ENCODE measurements around the gene WDR33.
"Not testable (repeated sequence)": the region's sequence is repeated elsewhere in the genome, so short reads cannot be mapped to it uniquely, and the experiment has no call there.

The WDR33 gene

DNA sequence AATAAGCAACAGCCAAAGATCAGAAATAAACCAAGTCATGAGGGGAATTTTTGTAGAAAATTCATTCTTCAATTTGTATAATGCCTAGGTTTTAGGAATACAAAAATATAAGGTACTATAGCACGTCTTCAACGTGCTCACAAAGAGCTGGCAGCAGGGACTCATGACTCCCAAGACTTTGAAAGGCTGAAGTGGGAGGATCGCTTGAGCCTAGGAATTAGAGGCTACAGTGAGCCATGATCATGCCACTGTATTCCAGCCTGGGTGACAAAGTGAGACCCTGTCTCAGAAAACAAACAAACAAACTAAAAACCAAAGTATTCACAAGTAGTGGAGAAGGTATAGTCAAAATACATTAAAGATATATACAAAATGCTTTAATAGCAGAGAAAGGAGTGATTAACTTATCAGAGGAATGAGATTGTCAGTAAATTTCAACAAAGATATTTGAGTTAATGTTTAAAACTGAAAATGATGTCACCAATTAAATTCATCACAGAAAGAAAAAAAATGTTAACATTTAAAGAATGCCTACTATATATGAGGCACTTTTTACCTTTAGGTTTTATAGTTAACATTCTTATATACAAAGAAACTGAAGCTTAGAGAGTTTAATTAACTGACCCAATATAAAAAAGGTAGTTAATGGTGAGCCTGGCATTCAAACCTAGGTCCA, 3.2 kb downstream of the WDR33 start:
- no peak for DNase-seq

DNA sequence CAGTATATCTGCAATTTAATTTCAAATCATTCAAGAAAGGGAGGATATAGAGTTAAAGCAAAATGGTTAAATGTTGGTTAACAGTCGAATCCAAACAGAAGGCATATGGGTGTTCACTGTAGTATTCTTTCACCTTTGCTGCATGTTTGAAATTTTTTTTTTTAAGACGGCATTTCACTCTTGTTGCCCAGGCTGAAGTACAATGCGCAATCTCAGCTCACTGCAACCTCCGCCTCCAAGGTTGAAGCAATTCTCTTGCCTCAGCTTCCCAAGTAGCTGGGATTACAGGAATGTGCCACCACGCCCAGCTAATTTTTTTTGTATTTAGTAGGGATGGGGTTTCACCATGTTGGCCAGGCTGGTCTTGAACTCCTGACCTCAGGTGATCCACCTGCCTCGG, 4.1 kb downstream of the WDR33 start:
- not testable (repeated sequence) for DNase-seq

DNA sequence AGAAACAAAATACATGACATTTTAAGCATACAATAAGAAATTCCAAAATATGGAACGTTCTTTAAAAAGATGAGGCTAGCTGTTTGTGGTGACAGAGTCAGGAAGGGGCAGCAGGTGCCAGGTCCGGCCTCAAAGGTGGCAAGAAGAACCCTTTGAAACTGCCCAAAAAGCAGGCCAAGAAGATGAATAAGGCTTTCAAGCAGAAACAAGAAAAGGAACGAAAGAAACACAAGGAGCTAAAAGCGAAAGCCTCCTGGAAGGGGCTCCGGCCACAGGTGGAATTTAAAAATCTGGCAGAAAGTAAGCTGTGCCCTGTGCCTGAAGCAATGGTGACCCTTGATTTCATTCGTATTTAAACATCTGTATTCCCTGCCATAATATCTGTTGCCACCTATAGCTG, 5.5 kb downstream of the WDR33 start:
- DNase-seq: no peak

DNA sequence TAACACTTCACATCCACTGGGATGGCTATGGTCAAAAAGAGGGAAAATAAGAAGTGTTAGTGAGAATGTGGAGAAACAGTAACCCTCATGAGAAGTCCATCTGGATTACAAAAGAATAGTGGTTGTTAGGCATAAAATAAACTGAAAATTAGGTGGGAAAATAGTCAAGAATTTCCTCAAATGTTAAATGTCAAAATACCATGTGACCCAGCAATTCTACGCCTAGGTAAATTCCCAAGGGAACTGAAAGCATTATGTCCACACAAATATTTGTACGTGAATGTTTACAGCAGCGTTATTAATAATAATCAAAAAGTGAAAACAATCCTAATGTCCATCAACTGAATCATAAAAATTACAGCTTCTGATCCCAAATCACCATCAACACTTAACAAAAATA, 11.0 kb downstream of the WDR33 start:
- no peak for DNase-seq

DNA sequence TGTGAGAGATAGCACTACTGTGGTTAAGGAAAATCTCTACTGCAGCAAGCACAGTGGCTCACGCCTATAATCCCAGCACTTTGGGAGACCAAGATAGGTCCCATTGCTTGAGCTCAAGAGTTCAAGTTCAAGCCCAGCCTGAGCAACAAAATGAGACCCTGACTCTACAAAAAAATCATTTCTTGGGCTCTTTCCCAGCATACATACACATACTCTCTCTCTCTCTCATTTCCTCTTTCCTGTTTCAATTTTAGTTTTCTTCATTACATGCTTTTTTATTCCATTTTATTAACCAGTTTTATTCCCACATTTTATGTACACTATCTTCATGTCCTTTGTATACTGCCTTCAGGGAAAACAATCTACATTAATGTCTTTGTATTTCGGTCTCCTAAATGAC, 14.6 kb downstream of the WDR33 start:
- DNase-seq: no peak

DNA sequence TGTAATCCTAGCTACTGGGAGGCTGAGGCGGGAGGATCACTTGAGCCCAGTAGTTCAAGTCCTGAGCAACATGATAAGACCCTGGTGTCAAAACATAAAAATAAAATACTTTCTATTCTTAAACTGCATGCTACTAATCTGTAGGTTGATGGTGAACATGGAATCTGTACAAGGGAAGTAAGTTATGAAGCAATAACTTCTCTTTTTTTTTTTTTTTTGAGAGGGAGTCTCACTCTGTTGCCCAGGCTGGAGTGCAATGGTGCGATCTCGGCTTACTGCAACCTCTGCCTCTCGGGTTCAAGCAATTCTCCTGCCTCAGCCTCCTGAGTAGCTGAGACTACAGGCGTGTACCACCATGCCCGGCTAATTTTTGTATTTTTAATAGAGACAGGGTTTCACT, 16.1 kb downstream of the WDR33 start:
- not testable (repeated sequence) for DNase-seq

DNA sequence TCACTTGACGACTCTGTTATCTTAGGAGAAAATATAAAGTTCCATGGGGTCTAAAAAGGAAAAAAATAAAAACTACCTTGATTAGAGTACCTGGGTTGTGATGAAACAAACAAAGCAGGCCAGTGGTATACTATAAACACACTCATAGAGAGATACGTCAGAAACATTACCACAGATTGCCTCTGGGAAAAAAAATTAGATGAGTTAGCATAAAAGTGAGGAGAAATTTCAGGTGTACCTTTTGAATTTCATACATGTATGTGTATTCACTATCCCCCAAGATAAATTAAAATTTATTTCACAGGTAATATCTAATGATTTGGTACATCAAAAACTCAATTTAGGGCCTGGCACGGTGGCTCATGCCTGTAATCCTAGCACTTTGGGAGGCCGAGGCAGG, 18.2 kb downstream of the WDR33 start:
- DNase-seq: no peak

DNA sequence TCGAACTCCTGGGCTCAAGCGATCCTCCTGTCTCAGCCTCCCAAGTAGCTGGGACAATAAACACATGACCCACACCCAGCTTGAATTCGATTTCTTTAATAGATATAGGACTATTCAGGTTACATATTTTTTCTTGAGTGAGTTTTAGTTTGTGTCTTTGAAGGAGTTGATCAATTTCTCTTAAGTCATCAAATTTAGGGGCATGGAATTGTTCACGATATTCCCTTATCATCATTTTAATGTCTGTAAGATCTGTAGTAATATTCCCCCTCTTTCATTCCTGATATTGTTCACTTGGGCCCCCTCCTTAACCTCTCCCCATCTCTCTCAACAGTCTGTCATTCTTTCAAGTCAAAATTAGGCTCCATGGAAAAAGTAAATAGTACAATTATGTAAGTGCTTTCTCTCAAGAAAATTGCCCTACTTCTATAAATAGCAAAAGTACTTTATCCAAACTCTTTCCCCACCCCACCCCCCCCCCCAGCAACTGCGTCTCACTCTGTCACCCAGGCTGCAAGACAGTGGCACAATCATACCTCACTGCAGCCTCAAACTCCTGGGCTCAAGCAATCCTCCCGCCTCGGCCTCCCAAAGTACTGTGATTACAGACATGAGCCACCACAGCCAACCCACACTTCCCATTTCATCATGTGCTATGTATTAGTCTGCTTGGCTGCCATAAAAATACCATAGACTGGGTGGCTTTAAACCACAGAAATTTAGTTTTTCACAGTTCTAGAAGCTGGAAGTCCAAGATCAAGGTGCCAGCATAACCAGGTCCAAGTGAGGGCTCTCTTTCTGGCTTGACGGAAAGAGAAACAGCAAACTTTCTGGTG, 20.1 kb downstream of the WDR33 start:
- DNase-seq: no peak

DNA sequence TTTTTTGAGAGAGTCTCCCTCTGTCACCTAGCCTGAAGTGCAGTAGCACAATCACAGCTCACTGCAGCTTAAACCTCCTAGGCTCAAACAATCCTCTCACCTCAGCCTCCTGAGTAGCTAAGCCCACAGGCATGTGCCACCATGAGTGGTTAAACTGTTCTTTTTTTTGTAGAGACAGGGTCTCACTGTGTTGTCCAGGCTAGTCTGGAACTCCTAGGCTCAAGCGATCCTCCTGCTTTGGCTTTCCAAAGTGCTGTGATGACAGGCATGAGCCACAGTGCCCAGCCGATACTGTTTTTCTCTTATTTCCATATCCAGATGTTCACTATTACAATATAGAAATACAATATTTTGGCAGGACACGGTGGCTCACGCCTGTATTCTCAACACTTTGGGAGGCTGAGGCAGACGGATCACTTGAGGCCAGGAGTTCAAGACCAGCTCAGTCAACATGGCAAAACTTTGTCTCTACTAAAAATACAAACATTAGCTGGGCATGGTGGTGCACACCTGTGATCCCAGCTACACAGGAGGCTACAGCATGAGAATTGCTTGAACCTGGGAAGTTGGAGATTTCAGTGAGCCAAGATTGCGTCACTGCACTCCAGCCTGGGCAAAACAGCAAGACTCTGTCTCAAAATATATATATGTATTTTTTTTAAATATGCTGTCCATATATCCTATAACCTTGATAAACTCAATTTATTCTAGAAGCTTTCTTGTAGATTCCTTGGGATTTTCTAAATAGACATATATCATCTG, 24.7 kb downstream of the WDR33 start:
- no peak for DNase-seq

DNA sequence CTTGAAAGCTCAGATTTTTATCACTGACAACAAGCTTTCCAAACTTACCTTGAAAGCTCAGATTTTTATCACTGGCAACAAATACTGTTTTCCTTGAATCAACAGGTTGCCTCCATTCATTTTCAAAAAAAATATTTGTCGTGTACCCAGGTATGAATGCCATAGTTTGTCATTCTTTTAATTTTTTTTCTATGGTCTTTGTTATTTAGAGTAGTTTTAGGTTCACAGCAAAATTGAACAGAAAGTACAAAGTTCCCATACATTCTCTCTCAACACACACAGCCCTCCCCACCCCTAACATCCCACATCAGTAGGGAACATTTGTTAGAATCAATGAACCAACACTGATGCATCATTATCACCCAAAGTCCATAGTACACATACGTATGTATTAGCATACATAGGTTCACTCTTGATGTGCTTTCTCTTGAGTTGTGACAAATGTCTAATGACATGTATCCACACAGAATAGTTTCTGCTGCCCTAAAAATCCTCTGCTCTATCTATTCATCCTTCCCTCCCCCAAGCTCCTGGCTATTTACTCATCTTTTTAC, 25.9 kb downstream of the WDR33 start:
- no peak for DNase-seq

DNA sequence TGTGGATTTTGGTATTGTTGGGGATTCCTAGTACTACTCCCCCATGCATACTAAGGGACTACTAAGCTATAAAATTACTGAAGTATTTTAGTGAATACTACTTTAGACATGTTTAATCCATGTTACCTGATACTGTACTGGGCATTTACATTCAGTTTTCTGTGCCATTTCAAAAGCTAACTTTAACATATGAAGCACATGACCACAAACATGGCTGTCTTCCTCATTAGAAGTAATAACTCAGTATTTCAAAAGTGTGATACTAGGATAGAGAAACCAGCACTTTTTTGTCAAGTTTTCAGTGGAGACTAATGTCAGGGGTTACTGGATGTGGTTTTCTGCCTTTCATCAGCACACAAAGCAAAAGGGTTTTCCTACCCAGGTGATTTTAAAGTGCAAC, 27.9 kb downstream of the WDR33 start:
- DNase-seq: no peak

DNA sequence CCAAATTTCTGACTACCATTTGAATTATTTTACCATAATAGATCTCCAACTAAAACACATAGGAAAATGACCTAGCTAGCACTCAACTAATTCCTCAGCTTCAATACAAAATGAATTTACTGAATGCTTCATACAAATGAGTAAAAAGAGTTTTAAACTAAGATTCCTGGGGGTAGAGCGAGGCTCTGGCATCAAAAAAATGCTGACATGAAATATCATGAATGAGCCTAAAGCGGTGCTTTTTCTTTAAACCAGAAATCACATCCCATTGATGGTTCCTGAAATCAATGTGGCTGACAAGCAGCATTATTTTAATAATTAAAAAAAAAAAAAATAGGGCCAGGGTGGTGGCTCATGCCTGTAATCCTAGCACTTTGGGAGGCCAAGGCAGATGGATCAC, 32.1 kb downstream of the WDR33 start:
- no peak for DNase-seq

DNA sequence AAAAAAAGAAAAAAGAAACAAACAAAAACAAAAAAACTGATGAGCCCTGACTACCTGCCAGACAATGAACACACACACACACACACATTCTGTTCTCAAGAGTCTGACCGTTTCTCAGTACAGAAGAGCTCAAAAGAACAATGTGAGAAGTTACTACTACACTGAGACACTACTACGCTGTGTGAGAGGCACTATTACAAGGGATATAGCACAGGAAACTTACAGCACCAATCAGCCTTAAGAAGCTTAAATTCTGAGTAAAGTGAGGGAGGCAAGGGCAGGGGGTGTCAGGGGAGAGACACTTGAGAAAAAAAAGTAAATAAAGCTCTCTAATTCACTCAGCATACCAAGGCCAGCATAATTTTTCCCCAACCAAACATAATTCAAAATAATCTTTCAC, 32.5 kb downstream of the WDR33 start:
- no peak for DNase-seq

DNA sequence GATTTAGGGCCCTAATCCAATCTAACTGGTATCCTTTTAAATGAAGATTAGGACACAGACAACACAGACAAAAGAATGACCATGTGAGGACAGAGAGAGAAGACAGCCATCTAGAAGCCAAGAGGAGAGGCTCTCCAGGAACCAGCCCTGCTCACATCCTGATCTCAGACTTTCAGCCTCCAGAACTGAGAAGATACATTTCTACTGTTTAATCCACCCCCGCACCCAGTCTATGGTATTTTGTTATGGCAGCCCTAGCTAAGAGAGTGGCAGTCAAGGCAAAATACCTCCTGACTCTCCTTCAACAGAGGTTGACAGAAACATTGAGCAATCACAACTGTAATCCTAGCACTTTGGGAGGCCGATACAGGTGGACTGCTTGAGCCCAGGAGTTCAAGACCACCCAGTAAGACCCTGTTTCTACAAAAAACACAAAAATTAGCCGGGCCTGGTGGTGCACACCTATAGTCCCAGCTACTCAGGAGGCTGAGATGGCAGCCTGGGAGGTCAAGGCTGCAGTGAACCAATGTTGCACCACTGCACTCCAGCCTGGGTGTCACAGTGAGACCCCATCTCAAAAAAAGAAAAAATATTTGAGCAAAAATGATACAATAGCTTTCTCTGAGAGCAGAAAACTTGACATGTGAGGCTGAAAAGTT, 34.7 kb downstream of the WDR33 start:
- DNase-seq: no peak

DNA sequence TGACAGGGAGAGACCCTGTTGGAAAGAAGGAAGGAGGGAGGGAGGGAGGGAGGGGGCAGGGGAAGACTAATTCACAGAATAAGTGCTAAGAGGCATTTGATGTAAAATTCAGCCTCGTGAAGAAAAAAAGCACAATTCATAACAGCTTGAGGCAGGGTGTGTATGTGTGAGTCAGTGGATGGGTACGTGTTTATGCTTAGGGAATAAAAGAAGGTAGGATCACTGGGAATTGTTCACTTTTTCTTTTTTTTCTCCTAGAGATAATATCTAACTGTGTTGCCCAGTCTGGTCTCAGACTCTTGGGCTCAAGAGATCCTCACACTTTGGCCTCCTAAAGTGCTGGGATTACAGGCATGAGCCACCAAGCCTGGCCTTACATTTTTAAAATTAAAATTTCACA, 39.2 kb downstream of the WDR33 start:
- DNase-seq: no peak

DNA sequence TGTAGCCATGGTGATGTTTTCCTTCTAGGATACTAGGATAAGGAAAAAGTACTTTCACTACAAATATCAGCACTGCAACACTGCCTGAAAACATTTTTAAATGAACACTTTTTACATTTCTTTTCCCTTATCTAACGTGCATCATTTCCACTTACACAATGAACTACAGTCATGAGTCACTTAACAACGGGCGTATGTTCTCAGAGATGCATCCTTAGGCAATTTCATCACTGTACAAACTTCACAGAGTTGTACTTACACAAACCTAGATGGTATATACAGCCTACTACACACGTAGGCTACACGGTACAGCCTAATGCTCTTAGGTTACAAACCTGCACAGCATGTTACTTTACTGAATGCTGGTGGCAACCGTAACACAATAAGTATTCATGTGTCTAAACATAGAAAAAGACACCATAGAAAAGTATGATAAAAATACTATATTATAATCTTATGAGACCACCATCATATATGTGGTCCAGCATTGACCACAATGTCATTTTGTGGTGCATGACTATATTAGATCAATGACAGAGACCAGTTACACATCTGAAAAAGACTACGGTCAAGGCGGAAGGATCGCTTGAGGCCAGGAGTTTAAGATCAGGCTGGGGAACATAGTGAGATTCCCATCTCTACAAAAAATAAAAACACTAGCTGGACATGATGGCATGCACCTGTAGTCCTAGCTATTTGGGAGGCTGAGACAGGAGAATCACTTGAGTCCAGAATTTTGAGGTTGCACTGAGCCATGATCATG, 39.8 kb downstream of the WDR33 start:
- no peak for DNase-seq

DNA sequence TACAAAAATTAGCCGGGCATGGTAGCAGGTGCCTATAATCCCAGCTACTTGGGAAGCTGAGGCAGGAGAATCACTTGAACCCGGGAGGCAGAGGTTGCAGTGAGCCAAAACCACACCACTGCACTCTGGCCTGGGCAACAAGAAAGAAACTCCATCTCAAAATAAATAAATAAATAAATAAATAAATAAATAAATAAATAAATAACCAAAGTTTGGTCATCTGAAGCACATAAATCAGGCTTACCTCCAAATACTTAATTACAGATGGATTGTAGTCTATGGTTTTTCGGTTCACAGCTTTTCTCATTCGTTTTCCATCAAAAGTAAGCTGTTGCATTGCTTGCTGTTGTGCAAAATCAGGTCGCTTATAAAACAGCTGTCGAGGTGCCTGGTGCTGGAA, 40.4 kb downstream of the WDR33 start:
- not testable (repeated sequence) for DNase-seq

DNA sequence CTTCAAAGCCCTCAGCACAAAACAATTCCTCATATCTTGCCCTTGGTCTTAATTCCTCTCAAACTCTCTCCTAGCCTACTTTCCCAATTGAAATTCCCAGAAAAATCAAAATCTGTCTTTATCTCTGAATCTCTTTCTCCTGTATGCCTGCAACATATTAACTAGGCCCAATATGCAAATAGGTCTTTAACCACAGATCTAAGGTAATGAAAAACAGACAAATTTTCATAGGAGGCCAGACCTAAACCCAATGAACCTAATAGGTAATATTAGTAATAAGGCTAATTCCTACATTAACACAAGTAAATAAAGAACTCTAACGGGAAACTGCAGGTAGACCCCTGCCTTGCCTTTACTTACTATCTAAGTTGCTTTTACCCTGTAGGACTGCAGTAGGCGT, 41.4 kb downstream of the WDR33 start:
- no peak for DNase-seq

DNA sequence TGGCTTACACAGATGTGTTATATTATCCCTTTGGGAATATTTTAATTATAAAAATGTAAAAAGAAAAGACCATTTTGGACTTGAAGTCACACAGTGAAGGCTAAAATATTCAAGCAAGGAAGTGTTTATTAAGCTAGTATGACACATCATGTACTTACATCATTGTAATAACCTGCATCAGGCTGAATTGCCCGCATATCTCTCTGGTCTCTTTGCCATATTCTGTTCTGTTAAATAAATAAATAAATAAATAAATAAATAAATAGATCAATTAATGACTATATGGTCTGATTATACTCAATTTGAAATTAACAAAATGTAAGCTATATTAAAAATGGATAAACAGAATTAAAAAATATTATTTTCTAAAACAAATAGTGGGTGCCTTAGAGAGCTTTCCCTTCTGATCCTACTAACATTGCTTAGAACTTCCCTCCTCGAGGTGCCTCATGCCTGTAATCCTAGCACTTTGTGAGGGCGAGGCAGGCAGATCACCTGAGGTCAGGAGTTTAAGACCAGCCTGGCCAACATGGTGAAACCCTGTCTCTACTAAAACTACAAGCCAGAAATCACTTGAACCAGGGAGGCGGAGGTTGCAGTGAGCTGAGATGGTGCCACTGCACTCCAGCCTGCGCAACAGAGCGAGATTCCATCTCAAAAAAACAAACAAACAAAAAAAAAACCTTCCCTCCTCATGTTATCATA, 42.0 kb downstream of the WDR33 start:
- DNase-seq: no peak

DNA sequence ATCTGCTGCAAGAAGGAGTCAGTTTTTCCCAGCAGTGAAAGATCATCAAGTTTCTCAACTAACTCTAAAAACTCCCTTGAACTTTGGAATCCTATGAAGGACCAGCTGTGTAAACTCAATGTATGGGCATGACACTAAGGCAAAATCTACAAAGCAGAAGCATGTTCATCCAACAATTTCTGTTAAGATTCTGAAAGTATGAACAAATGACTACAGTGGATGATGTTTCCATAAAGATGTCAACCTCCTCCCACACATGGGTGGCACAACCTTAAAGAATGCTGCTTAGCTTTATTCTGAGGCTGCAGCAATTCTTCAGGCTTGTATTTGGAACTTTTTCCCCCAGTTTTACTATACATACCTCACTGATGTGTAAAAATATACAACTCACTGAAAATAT, 47.2 kb downstream of the WDR33 start:
- DNase-seq: no peak

DNA sequence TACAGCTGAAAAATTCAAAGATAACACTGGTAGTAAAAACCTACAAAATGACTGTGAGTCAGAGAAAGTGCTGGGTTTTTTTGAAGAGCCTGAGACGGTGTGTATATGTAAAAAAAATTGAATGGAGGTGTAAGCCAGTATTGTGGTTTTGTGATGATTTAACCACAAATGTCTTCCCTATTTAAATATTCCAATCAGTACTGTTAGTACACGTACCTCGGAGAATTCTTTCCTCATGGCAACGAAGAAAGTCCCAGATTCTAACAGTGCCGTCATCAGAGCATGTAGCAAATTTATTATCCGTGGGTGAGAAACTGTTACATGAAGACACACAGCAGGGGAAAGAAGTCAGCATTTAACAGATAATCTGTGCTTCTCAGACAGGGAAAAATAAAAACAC, 48.1 kb downstream of the WDR33 start:
- DNase-seq: no peak

DNA sequence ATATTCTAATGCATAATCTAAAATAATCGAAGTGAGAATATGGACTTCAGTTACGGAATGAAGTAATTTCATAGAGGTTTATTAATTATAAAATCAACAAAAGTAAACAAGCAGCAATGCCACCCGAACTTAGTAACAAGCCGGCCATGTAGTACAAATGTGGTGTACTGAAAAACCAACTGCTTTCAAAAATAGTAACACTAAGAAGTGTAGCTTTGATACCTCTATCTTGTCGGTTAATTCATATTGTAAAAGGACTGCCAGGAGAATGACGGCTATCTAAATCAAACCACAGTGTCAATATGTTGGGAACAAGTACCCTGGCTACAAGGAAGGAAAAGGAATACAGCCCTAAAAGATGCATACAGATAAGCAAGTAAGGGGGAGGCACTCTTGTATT, 48.5 kb downstream of the WDR33 start:
- DNase-seq: no peak
